Glomerular endothelial cell (primary cell): ENCODE measurements around the gene PHAF1. TPM values are rescaled to one million over a fixed set of nuclear protein-coding genes. Genes with fewer than 3 reads are reported as not detected.

Source experiments
- DNase-seq: peaks from one replicate; pipeline ENCODE4 v3.0.0-alpha.2; 2011; ENCODE audit warnings: low read depth, low spot score; ENCODE audit errors: extremely low read depth
- total RNA-seq: library from RNA; depleted of rRNA; stranded (reverse); fragments of >200 nt; gene quantifications from 2 replicates; pipeline ENCODE4 v1.2.3, GENCODE V29; 2015

Gene PHAF1
- total RNA-seq, 1 donor from 2014 or later: 23.6 TPM

DNA sequence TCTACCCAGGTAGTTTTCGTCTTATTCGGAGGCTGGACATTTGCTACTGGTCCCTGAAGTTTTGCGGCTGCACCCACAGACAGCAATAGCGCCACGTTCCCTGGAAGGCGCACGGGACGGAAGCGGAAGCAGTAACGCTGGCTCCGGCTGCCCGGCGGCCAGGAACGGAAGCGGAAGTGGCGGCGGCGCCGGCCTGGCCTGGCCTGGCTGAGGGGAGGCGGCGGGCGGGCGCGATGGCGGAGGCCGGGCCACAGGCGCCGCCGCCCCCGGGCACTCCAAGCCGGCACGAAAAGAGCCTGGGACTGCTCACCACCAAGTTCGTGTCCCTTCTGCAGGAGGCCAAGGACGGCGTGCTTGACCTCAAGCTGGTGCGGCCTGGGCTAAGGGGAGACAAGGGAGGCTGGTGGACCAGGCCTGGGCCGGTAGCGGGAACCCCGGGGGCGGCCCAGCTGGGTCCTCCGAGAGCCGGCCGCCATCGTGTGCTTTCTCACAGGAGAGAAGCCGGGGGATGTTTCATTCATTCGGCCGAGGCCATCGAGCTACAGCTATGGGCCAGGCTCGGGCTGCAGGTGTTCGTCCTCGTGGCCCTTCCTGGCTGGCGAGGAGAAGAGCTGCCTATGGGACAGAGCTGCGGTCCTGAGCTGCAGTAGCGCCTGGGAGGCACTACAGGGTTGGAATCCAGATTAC lies 82.4 kb downstream of the PHAF1 start, which contains the start of gene E2F4:
Gene E2F4, plus strand, starts transcription at position 161 of the 687 bp plus-strand sequence. Its CDS starts 73 bp downstream, at position 234.
- DNase-seq: no peak

DNA sequence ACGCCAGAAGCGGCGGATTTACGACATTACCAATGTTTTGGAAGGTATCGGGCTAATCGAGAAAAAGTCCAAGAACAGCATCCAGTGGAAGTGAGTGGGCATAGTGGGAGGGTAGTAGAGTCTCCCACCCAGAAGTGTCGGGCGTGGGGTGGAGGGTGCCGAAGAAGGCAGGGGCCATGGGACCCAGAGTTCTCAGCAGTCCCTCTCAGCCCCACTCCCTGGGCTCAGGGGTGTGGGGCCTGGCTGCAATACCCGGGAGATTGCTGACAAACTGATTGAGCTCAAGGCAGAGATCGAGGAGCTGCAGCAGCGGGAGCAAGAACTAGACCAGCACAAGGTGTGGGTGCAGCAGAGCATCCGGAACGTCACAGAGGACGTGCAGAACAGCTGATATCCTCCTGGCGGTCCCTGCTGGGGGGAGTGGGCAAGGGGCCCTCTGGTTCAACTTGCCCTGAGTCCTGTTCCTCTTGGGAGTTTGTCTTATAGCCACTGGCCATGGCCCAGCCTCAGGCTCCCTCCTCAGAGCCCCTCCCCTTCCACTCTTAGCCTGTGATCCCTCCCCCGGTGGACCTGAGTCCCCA lies 83.1 kb downstream of the PHAF1 start:
- DNase-seq: no peak

DNA sequence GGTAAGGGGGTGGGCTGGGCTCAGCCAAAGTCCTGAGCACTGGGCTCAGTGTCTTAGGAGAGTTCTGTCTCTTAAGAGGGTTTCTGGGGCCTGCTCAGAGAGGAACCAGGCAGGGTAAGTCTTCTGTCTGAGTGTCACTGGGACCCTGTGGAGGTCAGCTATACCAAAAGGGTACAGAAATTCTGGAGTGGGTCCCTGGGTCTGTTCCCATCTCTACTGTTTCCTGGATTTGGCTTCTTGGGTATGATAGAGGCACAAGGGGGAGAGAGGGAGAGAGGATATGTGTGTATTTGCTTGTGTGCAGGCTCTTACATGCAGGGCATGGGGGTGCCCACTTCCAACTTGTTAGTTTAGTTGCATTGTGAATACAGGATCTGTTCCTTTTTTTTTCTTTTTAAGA lies 83.8 kb downstream of the PHAF1 start:
- no peak for DNase-seq

DNA sequence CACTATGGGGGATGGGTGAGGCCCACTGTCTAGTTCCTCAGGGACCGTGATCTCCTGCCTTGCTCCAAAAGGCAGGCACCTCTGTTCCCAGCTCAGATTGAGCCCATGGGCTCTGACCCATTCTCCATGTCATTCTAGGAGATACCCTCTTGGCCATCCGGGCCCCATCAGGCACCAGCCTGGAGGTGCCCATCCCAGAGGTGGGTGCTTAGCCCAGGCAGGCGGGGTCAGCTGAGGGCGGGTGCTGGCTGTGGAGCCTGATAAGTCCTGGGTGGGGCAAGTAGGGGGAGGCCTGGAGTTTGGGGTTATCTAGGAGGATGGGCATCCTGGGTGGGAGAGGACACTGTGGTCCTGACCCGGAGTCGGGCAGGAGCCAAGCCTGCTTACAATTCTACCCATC lies 84.5 kb downstream of the PHAF1 start:
- DNase-seq: no peak

- no peak for DNase-seq
Observed at GRCh38 chr16:67195676-67196075, 85.9 kb downstream of the PHAF1 start.

DNA sequence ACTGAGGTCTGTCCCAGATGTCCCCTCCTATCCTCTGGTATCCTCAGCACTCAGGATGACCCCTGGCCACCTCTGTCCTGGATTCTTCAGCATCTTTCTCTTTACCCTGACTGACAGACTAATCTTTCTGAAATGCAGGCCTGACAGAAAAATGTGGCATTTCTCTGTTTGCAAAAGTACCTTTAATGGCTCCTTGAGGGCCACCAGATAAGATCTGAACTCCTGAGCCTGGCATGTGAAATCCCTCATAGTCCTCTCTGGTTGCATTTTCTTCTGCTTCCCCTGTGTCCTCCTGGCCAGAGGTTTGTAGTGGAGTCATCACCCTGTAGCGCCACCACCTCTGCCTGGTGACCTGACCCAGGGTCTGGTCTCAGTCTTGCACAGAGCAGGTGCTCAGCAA lies 87.1 kb downstream of the PHAF1 start:
- DNase-seq: no peak

DNA sequence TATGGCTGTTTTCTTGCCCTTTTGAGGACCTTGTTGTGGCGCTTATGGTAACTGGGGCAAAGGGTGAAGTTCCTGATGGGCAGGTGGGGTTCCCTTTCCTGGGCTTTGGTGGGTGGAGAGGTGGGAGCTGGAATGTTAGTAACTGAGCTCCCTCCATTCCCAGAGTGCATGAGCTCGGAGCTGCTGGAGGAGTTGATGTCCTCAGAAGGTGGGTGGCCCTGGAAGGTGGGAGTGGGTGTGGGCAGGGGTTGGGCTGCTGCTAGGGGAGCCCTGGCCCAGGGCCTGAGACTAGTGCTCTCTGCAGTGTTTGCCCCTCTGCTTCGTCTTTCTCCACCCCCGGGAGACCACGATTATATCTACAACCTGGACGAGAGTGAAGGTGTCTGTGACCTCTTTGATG lies 88.0 kb downstream of the PHAF1 start:
- no peak for DNase-seq

Other genes with a start within 250 kb of the PHAF1 start
- 5.1 and 7.4 TPM in 2 replicates for gene PDP2, start 229.4 kb upstream of the PHAF1 start, total RNA-seq
- gene CDH16, start 191.1 kb upstream of the PHAF1 start, total RNA-seq: 0.05 TPM in 1 of 2 replicates, not detected in the other
- 7.2 and 9.3 TPM in 2 replicates for gene RRAD, start 184.4 kb upstream of the PHAF1 start, total RNA-seq
- 85.1 and 97.3 TPM in 2 replicates for gene CIAO2B, start 175.5 kb upstream of the PHAF1 start, total RNA-seq
- 32.6 and 39.3 TPM in 2 replicates for gene CES2, start 174.4 kb upstream of the PHAF1 start, total RNA-seq
- 0.06 TPM in 1 of 2 replicates, not detected in the other for gene CES3, start 148.7 kb upstream of the PHAF1 start, total RNA-seq
- 0.53 and 2.6 TPM in 2 replicates for gene CES4A, start 121.4 kb upstream of the PHAF1 start, total RNA-seq
- 52.3 and 60.4 TPM in 2 replicates for gene CBFB, start 80.8 kb upstream of the PHAF1 start, total RNA-seq
- gene B3GNT9, start 41.1 kb downstream of the PHAF1 start, total RNA-seq: 0.73 and 5.3 TPM in 2 replicates
- gene TRADD, start 50.0 kb downstream of the PHAF1 start, total RNA-seq: 25.4 and 27.8 TPM in 2 replicates
- gene FBXL8, start 50.0 kb downstream of the PHAF1 start, total RNA-seq: 11.3 and 16.6 TPM in 2 replicates
- 2.9 and 4.8 TPM in 2 replicates for gene HSF4, start 54.8 kb downstream of the PHAF1 start, total RNA-seq
- 8.4 and 15.3 TPM in 2 replicates for gene NOL3, start 60.6 kb downstream of the PHAF1 start, total RNA-seq
- gene MATCAP1, start 74.0 kb downstream of the PHAF1 start, total RNA-seq: 20.1 and 25.3 TPM in 2 replicates
- gene EXOC3L1, start 80.2 kb downstream of the PHAF1 start, total RNA-seq: 12.0 and 27.4 TPM in 2 replicates
- 78.3 and 122 TPM in 2 replicates for gene E2F4, start 82.2 kb downstream of the PHAF1 start, total RNA-seq
- 0.53 and 2.0 TPM in 2 replicates for gene ELMO3, start 89.2 kb downstream of the PHAF1 start, total RNA-seq
- 29.0 and 36.8 TPM in 2 replicates for gene TMEM208, start 117.2 kb downstream of the PHAF1 start, total RNA-seq
- gene FHOD1, start 137.5 kb downstream of the PHAF1 start, total RNA-seq: 47.3 and 47.5 TPM in 2 replicates
- 0.82 and 2.3 TPM in 2 replicates for gene SLC9A5, start 139.0 kb downstream of the PHAF1 start, total RNA-seq
- gene PLEKHG4, start 169.6 kb downstream of the PHAF1 start, total RNA-seq: 15.4 and 22.4 TPM in 2 replicates
- gene KCTD19, start 216.8 kb downstream of the PHAF1 start, total RNA-seq: 0.23 TPM in 1 of 2 replicates, not detected in the other
- 1.2 and 1.4 TPM in 2 replicates for gene LRRC36, start 216.9 kb downstream of the PHAF1 start, total RNA-seq